ENCODE measurements around the gene CGRRF1. TPM values are rescaled to one million over a fixed set of nuclear protein-coding genes. Genes with fewer than 3 reads are reported as not detected.

Gene CGRRF1
- total and polyA plus RNA-seq, 9 donors = 17.9 to 36.7 (median 21.4) TPM

DNA sequence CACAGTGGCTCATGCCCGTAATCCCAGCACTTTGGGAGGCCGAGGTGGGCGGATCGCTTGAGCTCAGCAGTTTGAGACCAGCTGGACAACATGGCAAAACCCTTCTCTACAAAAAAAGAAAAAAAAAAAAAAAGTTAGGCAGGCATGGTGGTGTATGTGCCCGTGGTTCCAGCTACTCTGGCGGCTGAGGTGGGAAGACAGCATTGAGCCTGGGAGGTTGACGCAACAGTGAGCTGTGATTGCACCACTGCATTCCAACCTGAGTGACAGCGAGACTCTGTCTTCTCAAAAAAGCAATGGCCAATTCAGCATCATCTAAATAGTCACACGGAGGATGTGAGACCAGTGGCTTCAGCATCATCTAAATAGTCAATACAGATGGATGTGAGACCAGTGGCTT, 46.8 kb downstream of the CGRRF1 start:
- H3K27me3 ChIP-seq = no peaks in the 10 kb centered on the region
- H3K27ac ChIP-seq = no peak overlapping the region
- no peaks in the 10 kb centered on the region for H3K36me3 ChIP-seq
- WGBS, 3 donors = 89 to 91% (median 90%) methylated on average over 9 of the region's 9 CpGs
- no peaks in the 10 kb centered on the region for H3K4me1 ChIP-seq (ENCODE audit: insufficient read depth)
- no peaks in the 10 kb centered on the region for H3K9me3 ChIP-seq
- TF ChIP-seq, protein P1, sequence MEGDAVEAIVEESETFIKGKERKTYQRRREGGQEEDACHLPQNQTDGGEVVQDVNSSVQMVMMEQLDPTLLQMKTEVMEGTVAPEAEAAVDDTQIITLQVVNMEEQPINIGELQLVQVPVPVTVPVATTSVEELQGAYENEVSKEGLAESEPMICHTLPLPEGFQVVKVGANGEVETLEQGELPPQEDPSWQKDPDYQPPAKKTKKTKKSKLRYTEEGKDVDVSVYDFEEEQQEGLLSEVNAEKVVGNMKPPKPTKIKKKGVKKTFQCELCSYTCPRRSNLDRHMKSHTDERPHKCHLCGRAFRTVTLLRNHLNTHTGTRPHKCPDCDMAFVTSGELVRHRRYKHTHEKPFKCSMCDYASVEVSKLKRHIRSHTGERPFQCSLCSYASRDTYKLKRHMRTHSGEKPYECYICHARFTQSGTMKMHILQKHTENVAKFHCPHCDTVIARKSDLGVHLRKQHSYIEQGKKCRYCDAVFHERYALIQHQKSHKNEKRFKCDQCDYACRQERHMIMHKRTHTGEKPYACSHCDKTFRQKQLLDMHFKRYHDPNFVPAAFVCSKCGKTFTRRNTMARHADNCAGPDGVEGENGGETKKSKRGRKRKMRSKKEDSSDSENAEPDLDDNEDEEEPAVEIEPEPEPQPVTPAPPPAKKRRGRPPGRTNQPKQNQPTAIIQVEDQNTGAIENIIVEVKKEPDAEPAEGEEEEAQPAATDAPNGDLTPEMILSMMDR (IDR thresholded peaks at IDR 0.05) = no peak
- TF ChIP-seq EP300 (IDR thresholded peaks at IDR 0.05) (no peak), POLR2A (IDR thresholded peaks at IDR 0.05) (no peak)
- H3K4me3 ChIP-seq = no peak overlapping the region
- intact Hi-C loops (cut with DNase I) = no loop called here
- DNase-seq = no peak

DNA sequence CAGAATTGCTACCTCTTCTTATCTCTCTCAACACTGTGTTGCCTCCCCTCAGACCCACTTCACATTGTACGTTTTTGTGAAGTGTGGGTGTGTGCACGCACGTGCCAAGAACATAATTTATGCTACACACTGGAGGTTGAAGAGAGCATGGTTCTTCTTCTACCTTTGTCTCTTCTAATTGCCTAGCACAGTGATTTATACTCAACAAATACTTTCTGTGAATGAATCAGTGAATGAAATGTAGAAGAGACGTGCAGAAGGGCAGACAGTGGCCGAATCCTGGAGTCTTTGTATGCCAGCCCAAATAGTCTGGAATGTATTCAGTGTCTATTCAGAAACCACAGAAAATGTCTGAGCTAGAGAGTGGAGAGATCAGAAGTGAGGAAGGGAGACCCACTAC, 52.6 kb downstream of the CGRRF1 start:
- intact Hi-C loops (cut with DNase I) = no loop called here

DNA sequence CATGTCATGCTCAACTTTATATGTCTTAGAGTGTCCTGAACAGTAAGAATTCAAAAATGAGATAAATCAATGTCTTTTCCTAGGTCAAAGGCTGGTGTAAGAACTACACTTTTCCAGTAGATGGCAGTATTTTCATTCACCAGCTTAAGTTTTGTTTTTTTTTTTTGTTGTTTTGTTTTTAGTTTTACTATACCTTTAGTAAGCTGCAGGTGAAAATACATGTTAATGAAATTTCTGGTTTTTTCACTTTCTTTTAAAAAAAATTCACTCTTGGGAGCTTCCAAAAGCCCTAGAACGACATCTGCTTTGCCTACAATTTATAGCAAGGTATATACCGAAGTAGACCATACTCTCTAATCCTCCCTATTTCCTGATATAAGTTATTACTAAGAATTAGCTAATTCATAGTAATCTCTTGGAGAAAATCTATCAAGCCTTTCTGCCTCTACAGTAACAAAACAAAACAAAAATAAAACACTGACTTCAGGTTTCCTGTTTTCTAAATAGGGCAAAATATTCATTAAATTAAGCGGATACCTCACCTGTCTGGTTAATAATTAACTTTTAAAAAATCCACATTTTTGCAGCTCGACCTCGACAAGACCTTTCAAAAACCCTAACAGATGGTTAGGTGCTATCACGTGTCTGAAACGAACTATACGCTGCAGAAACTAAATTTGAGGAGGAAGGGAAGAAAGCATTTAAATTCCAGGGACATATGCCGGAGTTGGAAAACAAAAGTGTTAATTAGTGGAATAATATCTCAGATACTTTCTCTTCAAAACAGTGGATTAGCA, 54.6 kb downstream of the CGRRF1 start:
- no peaks in the 10 kb centered on the region for H3K27me3 ChIP-seq
- no peaks in the 10 kb centered on the region for H3K36me3 ChIP-seq
- no peak for DNase-seq
- TF ChIP-seq EP300 (IDR thresholded peaks at IDR 0.05) = no peak
- TF ChIP-seq, protein P1 (IDR thresholded peaks at IDR 0.05) = peak; percentile 49 to 75 (median 65)
- no peak for TF ChIP-seq POLR2A (IDR thresholded peaks at IDR 0.05)
- peak overlapping the region; percentile 96 to 100 for H3K27ac ChIP-seq
- intact Hi-C loops (cut with DNase I) = loop anchor here in 3 of 4 donors (1.0 to 2.0 kb wide), 3 partner anchors 123 to 211 kb away; no protein-coding TSS in a partner anchor
- 4 to 5% (median 4%) methylated on average over 9 of the region's 9 CpGs for whole genome bisulfite sequencing, 3 donors
- H3K9me3 ChIP-seq = no peaks in the 10 kb centered on the region
- H3K4me3 ChIP-seq = peak overlapping the region; percentile 61
- H3K4me1 ChIP-seq (ENCODE audit: insufficient read depth) = peaks cover 2% of the 10 kb centered on the region

More for the DNA sequence above, 52.6 kb downstream of the CGRRF1 start:
- no peak overlapping the region for H3K27ac ChIP-seq
- H3K9me3 ChIP-seq = no peaks in the 10 kb centered on the region
- no peak overlapping the region for H3K4me3 ChIP-seq
- H3K27me3 ChIP-seq = no peaks in the 10 kb centered on the region
- no peaks in the 10 kb centered on the region for H3K36me3 ChIP-seq
- 17 to 24% (median 20%) methylated on average over 5 of the region's 5 CpGs for WGBS, 3 donors
- no peak for DNase-seq
- no peaks in the 10 kb centered on the region for H3K4me1 ChIP-seq (ENCODE audit: insufficient read depth)
- TF ChIP-seq POLR2A (IDR thresholded peaks at IDR 0.05) (no peak), EP300 (IDR thresholded peaks at IDR 0.05) (no peak)
- TF ChIP-seq, protein P1 (IDR thresholded peaks at IDR 0.05) = no peak

DNA sequence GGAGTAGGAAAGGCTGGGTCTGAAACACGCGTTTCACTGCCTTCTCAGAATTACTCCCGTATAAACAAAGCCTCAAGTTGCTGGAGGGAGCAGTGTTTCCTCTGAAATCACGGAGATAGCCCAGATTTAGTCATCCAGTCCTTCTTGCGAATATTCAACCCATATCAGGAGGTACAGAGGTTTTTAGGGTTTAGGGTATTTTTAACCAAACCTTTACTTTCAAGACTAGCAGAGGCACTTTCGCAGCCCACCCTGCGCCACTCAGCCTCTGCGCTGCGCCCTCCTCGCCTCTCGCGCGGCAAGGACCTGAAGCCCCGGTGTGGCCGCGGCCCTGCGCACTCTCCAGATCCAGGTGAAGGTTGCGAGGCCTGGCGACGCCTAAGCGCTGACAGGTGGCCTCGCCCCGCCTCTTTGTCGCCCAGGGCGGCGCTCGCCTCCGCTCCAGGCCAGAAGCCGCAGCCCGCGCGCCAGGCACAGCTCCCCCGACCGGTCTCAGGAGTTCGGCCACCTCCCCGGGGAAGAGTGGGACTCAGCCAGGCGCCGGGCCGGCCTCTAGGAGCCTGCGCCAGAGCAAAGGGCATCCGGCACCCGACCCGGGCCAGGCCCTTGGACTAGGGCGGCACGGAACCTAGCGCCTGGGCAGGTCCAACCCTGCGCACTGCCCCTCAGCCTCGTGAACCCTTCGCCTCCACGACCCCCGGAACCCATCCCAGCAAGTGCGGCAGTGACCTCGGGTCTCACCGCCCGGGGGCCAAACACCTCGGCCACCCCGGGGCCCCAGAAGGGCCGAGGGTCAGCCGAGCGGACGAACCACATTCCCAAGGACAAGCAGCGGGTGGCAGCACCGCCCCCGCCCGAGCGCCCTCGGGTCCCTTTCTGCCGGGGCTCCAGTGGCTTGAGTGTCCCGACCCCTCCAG, 55.4 kb downstream of the CGRRF1 start:
- intact Hi-C loops (cut with DNase I) = loop anchor here (1.0 to 5.0 kb wide), 7 partner anchors 122 to 487 kb away; partner anchors contain the start of gene MAPK1IP1L (in 1 of the 4)
- H3K27me3 ChIP-seq = no peaks in the 10 kb centered on the region
- peak overlapping the region; percentile 61 for H3K4me3 ChIP-seq
- H3K27ac ChIP-seq = peak overlapping the region; percentile 96 to 100
- no peaks in the 10 kb centered on the region for H3K36me3 ChIP-seq
- H3K4me1 ChIP-seq (ENCODE audit: insufficient read depth) = peaks cover 2% of the 10 kb centered on the region
- 1% methylated on average over 45 to 69 of the region's 69 CpGs for WGBS, 3 donors
- no peaks in the 10 kb centered on the region for H3K9me3 ChIP-seq
- TF ChIP-seq, protein P1 (IDR thresholded peaks at IDR 0.05) = peak in 1 of 3 donors; percentile 24
- TF ChIP-seq POLR2A (IDR thresholded peaks at IDR 0.05) = no peak
- peak; percentile 64 to 77 (median 73) for DNase-seq

Data from ovary (tissue), 9 donors.